Upper lobe of right lung (tissue), 1 donor: Measurements from ENCODE around the gene PIAS1. TPM values are rescaled to one million over a fixed set of nuclear protein-coding genes. Genes with fewer than 3 reads are reported as not detected.
"Not testable (repeated sequence)": the region's sequence is repeated elsewhere in the genome, so short reads cannot be mapped to it uniquely, and the experiment has no call there.

Source experiments
- ATAC-seq: fragments of 200-7000 bp; cut with Tn5 transposase; one replicate; pipeline ENCODE4 v1.9.1; 2020; ENCODE audit warnings: mild to moderate bottlenecking, moderate library complexity
- DNase-seq: peaks from one replicate; pipeline ENCODE4 v3.0.0-alpha.2; 2020
- H3K27ac ChIP-seq: fragments of 200-600 bp; one replicate; pipeline ENCODE4 v1.8.0; 2022
- H3K27me3 ChIP-seq: fragments of 200-600 bp; one replicate; pipeline ENCODE4 v1.8.0; 2022; ENCODE audit warnings: mild to moderate bottlenecking
- H3K36me3 ChIP-seq: fragments of 200-600 bp; one replicate; pipeline ENCODE4 v1.8.0; 2022
- H3K4me1 ChIP-seq: fragments of 200-600 bp; one replicate; pipeline ENCODE4 v1.8.0; 2022
- H3K4me3 ChIP-seq: fragments of 200-600 bp; one replicate; pipeline ENCODE4 v1.8.0; 2022; ENCODE audit warnings: mild to moderate bottlenecking
- H3K9me3 ChIP-seq: fragments of 200-600 bp; one replicate; pipeline ENCODE4 v1.8.0; 2022
- CTCF ChIP-seq: fragments of 200-600 bp; IDR thresholded peaks from one replicate; pipeline ENCODE4 v1.8.0; 2022; ENCODE audit warnings: antibody characterized with exemption
- intact Hi-C: fragments of 100-400 bp; cut with DNase I; formaldehyde crosslinking; loops from one replicate; pipeline ENCODE4 v1.11.0; 2022
- total RNA-seq: library from RNA; stranded (reverse); fragmentation: NEBNext Ultra II Directional; extraction: Animal tissue kit (Norgen Biotek cat#: 25700); gene quantifications from one replicate; pipeline ENCODE4 v1.2.1, GENCODE V29; 2021
- donor health status: DM: no; HTN: yes; CAD: no; lungs with severe emphysema.

The PIAS1 gene
- total RNA-seq, 1 donor from 2014 or later = 62.0 TPM

DNA sequence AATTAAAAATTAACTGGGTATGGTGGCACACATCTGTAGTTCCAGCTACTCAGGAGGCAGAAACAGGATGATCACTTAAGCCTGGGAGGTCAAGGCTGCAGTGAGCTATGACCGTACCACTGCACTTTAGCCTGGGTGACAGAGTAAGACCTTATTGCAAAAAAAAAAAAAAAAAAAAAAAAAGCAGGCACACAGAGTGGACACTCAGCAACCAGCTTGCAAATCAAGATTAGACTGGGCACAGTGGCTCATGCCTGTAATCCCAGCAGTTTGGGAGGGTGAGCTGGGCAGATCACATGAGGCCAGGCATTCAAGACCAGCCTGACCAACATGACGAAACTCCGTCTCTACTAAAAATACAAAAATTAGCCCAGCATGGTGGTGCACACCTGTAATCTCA, 170.0 kb downstream of the PIAS1 start:
- Histone ChIP-seq H3K4me3 (no peak overlapping the region), H3K4me1 (peaks cover 18% of the 10 kb centered on the region), H3K9me3 (no peaks in the 10 kb centered on the region), H3K27ac (no peak overlapping the region), H3K27me3 (no peaks in the 10 kb centered on the region), H3K36me3 (no peaks in the 10 kb centered on the region)
- DNase-seq (no peak), ATAC-seq (no peak)
- intact Hi-C loops = no loop called here
- TF ChIP-seq CTCF = no peak

GRCh38 chr15:68224546-68225250, 170.6 kb downstream of the PIAS1 start:
- no peak overlapping the region for H3K4me3 ChIP-seq
- no peaks in the 10 kb centered on the region for H3K27me3 ChIP-seq
- intact Hi-C loops = no loop called here
- H3K36me3 ChIP-seq = no peaks in the 10 kb centered on the region
- no peak overlapping the region for H3K27ac ChIP-seq
- no peak for DNase-seq
- TF ChIP-seq CTCF = no peak
- ATAC-seq = no peak
- H3K4me1 ChIP-seq = peaks cover 18% of the 10 kb centered on the region
- no peaks in the 10 kb centered on the region for H3K9me3 ChIP-seq

DNA sequence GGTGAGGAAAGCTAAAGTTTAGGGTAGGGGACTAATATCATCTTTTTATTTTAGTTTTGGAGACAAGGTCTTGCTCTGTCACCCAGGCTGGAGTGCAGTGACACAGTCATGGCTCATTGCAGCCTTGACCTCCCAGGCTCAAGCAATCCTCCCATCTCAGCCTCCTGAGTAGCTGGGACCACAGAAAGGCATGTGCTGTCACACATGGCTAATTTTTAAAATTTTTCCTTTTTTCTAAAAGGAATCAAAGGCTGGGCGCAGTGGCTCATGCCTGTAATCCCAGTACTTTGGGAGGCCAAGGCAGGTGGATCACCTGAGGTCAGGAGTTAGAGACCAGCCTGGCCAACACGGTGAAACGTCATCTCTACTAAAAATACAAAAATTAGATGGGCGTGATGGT, 171.3 kb downstream of the PIAS1 start:
- H3K4me3 ChIP-seq, H3K27me3 ChIP-seq, H3K9me3 ChIP-seq, H3K36me3 ChIP-seq, DNase-seq, H3K27ac ChIP-seq, intact Hi-C loops, ATAC-seq: not testable (repeated sequence)
- peaks cover 22% of the 10 kb centered on the region for H3K4me1 ChIP-seq

- Histone ChIP-seq H3K27me3 (no peaks in the 10 kb centered on the region), H3K4me3 (peak overlapping the region; percentile 90), H3K27ac (no peak overlapping the region), H3K9me3 (no peaks in the 10 kb centered on the region), H3K4me1 (peaks cover 23% of the 10 kb centered on the region), H3K36me3 (no peaks in the 10 kb centered on the region)
- no peak for TF ChIP-seq CTCF
- intact Hi-C loops = no loop called here
- no peak for DNase-seq
- no peak for ATAC-seq
These were observed 173.6 kb downstream of the PIAS1 start for GRCh38 chr15:68227643-68228142.

DNA sequence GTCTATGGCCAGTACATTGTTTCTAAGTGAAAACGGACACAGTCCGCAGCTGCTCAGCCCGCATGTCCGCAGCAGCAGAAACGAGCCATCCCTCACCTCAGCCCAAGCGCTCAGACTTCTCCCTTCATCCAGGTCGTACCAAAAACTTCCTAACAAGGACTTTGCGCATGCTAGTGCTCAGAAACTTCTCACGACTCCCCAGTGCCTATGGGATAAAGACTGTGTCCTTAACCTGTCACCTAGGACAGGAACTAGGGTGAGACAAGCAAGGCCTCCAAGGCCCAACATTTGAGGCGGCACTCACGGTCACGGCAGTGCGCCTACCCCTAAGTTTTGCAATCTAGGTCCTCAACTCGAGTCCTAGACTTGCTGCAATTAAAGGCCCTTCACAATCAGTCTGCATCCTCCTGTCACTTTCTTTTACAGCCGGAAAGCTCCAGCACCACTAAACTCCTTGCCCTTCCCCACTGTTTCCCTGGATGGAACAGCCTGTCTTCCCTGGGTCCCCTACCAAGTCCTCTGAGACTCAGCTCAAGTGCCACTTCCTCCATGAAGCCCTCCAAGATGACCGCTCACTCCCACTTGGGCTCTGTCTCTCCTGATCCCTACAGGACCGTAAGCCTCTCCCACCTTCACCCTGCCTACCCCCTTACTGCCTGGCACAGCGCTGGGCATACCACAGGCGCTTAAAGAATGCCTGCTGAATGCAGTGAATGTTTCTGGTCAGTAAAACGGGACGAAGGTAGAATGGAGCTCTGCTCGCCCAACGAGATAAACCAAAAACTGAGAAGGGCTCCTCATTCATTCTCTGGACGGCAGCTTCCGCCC, 174.2 kb downstream of the PIAS1 start:
- intact Hi-C loops = no loop called here
- Histone ChIP-seq H3K27ac (no peak overlapping the region), H3K36me3 (no peaks in the 10 kb centered on the region), H3K9me3 (no peaks in the 10 kb centered on the region), H3K4me1 (peaks cover 23% of the 10 kb centered on the region), H3K4me3 (peak overlapping the region; percentile 90), H3K27me3 (no peaks in the 10 kb centered on the region)
- no peak for TF ChIP-seq CTCF
- ATAC-seq (no peak), DNase-seq (no peak)

DNA sequence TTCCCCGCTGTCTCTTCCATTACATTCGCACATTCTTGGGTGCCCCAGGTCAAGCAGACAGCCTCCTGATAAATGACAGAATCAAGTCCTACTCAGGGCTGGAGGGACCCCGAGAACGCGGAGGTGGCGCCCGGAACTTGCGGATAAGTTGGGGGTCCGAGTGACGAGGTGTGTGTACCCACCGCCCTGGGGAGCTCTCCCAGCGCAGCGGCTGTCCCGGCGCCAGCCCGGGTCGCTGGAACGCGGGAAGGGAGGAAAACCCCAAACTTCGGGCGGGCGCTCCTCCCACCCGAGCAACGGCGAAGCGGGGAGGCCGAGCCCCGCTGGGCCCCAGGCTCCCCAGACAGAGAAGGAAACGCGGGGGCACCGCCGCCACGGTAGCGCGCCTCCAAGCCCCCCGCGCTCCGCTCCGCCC, 174.9 kb downstream of the PIAS1 start:
- intact Hi-C loops = no loop called here
- H3K27me3 ChIP-seq = no peaks in the 10 kb centered on the region
- H3K4me3 ChIP-seq = peak overlapping the region; percentile 90

More for the DNA sequence above, 174.9 kb downstream of the PIAS1 start:
- H3K27ac ChIP-seq = peak overlapping the region; percentile 83
- peaks cover 23% of the 10 kb centered on the region for H3K4me1 ChIP-seq
- DNase-seq (no peak), ATAC-seq (no peak)
- H3K36me3 ChIP-seq = no peaks in the 10 kb centered on the region
- TF ChIP-seq CTCF = no peak
- no peaks in the 10 kb centered on the region for H3K9me3 ChIP-seq
